GM13977 (cell line): Measurements from ENCODE around the gene GMDS.

Experiments used
- DNase-seq: peaks from one replicate; pipeline ENCODE4 v3.0.0; 2012; ENCODE audit warnings: low spot score
- CTCF ChIP-seq: IDR thresholded peaks from 2 replicates; pipeline ENCODE4 v1.5.1; 2012; ENCODE audit warnings: mild to moderate bottlenecking, control low read depth; ENCODE audit not compliant: insufficient read depth; ENCODE audit errors: extremely low read depth, missing control alignments
- in situ Hi-C: fragments of 300-500 bp; cut with MboI; formaldehyde crosslinking; loops from one replicate; pipeline ENCODE4 v1.12.0; 2022; ENCODE audit warnings: low sequenced_read_pairs, low pct_unique_long_range_greater_than_20kb, mixed read lengths, inconsistent platforms; ENCODE audit not compliant: unreplicated experiment

The GMDS gene

GRCh38 chr6:1983850-1984249 lies 261.6 kb downstream of the GMDS start:
- in situ Hi-C loops = no loop called here
- DNase-seq = no peak
- TF ChIP-seq CTCF = no peak

- in situ Hi-C loops = no loop called here
- DNase-seq = no peak
- TF ChIP-seq CTCF = no peak
Measured at GRCh38 chr6:1972962-1973361, 272.4 kb downstream of the GMDS start.

- TF ChIP-seq CTCF = no peak
- DNase-seq = no peak
- in situ Hi-C loops = no loop called here
Measured at GRCh38 chr6:1971612-1972011, 273.8 kb downstream of the GMDS start.

GRCh38 chr6:1970151-1970561 lies 275.2 kb downstream of the GMDS start:
- in situ Hi-C loops = no loop called here
- TF ChIP-seq CTCF = no peak
- DNase-seq = no peak

GRCh38 chr6:1966713-1967112 lies 278.7 kb downstream of the GMDS start:
- DNase-seq = no peak
- in situ Hi-C loops = no loop called here
- no peak for TF ChIP-seq CTCF

- TF ChIP-seq CTCF = no peak
- peak; percentile 20 for DNase-seq
- in situ Hi-C loops = no loop called here
Measured at GRCh38 chr6:1965596-1966224, 279.7 kb downstream of the GMDS start.
